ENCODE data around the gene PAXX.

DNA sequence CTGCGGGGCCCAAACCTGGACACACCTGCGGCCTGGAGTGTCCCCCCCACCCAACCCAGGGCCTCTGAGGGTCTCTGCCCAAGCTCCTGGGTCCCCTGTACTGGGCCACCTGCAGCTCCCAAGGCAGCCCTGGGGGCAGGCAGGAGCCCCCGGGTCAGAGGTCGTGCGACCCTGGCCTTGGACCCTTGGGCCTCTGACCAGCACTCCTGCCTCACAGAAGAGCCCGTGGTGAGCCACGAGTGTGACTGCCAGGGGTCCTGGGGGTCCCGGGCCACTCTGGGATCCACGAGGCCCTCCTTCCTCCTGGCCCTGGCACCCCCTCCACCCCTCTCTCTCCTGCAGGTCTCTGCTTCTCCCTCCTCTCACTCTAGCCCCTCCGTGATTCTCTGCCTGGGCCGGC lies 19.9 kb upstream of the PAXX start:
- TF ChIP-seq CTCF (IDR thresholded peaks at IDR 0.05; ENCODE audit: low read depth, low read length) = no peak
- no peak for TF ChIP-seq POLR2A (IDR thresholded peaks at IDR 0.05; ENCODE audit: extremely low read depth, insufficient read length)
